ENCODE data around the gene RBM20.
"Not testable (repeated sequence)": the region's sequence is repeated elsewhere in the genome, so short reads cannot be mapped to it uniquely, and the experiment has no call there.

The RBM20 gene

GRCh38 chr10:110649347-110650264, 5.5 kb downstream of the RBM20 start:
- DNase-seq, result no peak

- DNase-seq, result no peak
Observed at GRCh38 chr10:110650265-110650668, 6.1 kb downstream of the RBM20 start.

GRCh38 chr10:110651044-110651958, 7.2 kb downstream of the RBM20 start:
- no peak for DNase-seq

- DNase-seq, result no peak
Observed at GRCh38 chr10:110652475-110653118, 8.5 kb downstream of the RBM20 start.

- DNase-seq, result no peak
Observed at GRCh38 chr10:110655320-110655719, 11.2 kb downstream of the RBM20 start.

DNA sequence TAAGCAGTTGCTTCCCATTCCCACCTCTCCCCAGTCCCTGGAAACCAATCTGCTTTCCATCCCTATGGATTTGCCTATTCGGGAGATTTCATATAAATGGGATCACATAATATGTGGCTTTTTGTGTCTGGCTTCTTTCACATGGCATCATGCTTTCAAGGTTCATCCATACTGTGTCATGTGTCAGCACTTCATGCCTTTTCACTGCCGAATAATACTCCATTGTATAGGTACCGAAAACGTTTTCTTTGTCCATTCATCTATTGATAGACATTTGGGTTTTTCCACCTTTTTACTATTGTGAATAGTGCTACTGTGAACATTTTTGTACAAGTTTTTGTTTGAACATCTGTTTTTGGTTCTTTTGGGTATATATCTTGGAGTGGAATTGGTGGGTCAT, 12.5 kb downstream of the RBM20 start:
- no peak for DNase-seq

DNA sequence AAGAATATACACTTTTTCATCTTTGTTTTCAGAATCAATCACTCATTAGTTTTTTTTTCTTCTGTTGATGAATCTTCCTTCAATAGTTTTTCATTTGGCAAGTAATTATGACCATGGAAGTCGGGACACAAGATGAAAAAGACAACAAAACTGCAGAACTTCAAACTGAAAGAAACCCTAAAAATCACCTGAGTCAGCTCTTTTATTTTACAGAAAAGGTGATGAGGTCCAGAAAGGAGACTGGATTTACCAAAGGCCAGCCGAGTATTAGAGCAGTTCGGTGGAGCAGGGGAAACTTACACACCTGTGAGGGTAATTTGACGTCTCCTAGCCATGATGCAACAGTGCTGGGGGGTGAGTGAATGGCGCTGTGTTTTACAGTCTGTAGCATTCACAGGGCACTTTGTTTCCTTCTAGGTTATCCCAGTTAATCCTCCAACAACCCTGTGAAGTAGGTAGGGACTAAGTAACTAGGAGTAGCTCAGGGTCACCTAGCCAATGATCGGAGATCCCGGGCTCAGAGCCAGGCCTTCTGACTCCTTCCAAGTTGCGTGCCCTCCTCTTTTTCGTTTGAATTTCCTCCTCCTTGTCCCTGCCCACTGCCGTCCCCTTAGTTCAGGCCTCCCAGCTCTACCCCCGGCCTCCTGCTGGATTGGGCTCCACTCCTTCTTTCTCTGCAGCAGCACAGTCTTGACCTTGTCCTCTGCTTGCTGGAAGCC, 14.0 kb downstream of the RBM20 start:
- DNase-seq, result no peak

DNA sequence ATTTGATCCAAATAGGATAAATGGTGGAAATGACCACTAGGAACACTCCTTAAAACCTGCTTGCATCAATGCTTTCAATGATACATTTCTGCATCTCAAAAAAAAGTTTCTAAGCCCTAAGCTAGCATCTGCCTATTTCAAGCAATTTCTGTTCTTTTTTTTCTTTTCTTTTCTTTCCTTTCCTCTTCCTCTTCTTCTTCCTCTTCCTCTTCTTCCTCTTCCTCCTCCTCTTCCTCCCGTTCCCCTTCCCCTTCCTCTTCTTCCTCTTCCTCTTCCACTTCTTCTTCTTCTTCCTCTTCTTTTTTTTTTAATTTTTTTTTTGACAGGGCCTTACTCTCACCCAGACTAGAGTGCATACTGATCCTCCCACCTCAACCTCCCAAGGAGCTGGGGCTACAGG, 15.4 kb downstream of the RBM20 start:
- DNase-seq, result no peak

- not testable (repeated sequence) for DNase-seq
Observed at GRCh38 chr10:110660289-110660688, 16.2 kb downstream of the RBM20 start.

DNA sequence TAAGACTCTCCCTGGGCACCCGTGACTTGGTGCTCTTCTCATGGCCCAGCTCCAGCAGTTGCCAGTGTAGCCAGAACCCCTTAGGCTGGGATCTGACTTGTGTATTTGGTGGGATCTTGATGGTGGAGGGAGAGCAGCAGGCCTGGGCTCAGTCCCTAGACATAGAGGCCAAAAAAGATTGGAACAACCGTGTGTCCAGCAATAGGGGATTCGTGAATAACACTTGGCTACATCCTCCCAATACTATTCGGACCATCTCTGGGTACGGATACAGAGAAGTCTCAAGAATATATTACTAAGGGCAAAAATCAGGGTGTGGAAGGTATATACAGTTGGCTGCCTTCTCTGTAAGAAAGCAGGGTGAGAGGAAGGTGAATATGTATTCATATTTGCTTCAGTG, 17.2 kb downstream of the RBM20 start:
- no peak for DNase-seq

GRCh38 chr10:110664483-110665420, 20.6 kb downstream of the RBM20 start:
- no peak for DNase-seq

DNA sequence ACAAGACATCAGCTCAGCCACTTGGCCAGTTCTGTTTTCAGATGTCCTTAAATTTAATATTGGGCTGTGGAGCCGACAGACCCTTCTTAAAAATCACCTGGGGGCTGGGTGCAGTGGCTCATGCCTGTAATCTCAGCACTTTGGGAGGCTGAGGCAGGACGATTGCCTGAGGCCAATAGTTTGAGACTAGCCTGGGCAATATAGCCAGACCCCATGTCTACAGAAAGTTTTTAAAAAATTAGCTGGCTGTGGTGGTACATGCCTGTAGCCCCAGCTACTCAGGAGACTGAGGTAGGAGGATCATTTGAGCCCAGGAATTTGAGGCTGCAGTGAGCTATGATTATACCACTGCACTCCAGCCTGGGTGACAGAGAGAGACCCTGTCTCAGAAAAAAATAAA, 22.1 kb downstream of the RBM20 start:
- not testable (repeated sequence) for DNase-seq

- no peak for DNase-seq
Observed at GRCh38 chr10:110666673-110667072, 22.5 kb downstream of the RBM20 start.

DNA sequence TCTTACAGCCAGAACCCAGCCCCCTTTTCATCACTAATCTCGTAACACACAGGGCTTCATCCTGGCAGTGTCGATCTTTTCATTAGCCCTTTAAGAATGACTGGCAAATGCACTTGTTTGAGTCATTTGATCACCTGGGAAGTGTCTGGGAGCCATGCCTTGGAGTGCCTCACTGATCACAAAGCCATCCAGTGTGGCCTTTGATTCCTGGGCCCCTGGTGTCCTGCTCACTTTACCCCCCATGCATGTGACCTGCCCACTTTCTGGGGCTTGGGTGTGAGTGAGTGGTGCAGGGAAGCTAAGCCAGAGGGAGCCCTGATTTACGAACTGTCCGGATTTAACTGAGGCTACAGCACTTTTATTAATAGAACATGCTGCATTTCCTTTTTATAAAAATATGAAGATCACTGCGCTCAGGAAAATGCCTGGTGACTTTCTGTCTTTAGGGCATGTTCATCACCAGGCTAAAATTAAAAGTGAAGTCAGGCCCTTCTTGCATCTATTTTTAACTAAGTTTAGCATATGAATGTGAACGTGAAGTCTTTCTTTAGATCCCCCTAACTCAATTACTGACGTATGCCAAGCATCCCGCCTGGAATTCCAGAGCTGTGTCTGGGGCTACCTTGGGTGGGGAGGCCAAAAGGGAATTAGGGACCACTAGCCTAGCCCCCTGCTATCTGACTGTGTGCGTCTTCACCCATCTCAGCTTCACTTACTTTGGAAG, 23.6 kb downstream of the RBM20 start:
- no peak for DNase-seq

DNA sequence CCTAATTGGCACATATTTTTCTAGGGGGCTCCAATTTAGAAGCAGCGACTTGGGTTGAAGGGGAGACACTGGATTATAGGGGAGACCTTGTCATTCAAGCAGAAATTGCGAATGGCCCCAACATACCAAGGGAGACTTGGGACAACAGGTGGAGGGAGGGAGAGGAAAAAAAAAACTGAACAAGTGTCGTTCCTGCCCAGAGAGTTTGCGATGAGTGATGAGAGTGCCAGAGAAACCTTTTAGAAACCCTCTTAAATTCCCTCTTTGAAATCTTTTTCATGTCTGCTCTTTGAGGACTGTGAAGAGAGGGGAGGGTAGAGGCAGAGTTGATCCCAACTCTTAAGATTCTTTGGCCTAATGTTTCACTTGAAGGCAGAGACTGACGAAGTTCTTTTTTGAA, 24.3 kb downstream of the RBM20 start:
- no peak for DNase-seq

DNA sequence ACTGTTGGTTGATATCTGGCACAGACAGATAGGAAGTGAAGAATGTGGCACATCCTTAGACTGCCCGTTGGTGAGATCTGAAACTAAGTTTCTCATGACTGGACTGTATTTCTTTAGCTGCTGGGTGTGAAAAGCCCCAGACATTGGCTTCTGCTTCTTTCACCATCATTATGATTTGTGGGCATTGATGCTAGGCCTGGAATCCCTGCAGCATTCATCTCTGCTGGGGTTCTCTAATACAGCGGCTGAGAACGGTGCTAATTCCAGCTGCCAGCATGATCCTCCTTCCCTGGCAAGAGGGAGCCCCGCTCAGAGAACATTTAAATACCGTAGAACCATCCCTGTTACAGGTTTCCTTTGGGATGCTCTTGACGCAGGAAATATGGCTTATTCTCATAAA, 26.2 kb downstream of the RBM20 start:
- DNase-seq, result no peak

- no peak for DNase-seq
Observed at GRCh38 chr10:110671788-110672579, 27.8 kb downstream of the RBM20 start.

DNA sequence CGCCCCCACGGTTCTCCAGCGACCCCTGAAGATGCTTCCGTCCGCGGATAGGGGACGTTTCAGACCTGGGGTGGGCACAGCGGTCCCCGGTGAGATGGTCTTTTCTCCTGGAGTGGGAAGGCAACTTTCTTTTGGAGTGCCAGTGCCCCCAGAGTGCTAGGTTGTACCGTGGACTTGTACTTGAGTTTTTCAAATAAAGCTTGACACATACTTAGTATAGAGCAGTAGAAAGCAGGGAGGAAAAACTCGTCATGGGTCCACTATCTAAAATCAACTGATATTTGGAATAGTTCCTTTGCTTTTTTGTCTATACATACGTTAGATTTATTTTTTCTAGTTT, 28.4 kb downstream of the RBM20 start:
- DNase-seq, result no peak

GRCh38 chr10:110676016-110676415, 31.9 kb downstream of the RBM20 start:
- no peak for DNase-seq

Measured in cortex of kidney (tissue), 1 donor.